H1 (cell line): ENCODE measurements around the gene KRT8. TPM values are rescaled to one million over a fixed set of nuclear protein-coding genes. Genes with fewer than 3 reads are reported as not detected.

Experiments used
- CTCF ChIA-PET: fragments of 300-600 bp; sonication (Branson Sonifier 250); formaldehyde crosslinking; loops from one replicate; lab custom pipeline; 2021; ENCODE audit not compliant: partially characterized antibody; lab: Charles Lee
- POLR2A ChIA-PET: fragments of 300-600 bp; sonication (Branson Sonifier 250); formaldehyde crosslinking; loops from one replicate; lab custom pipeline; 2021; ENCODE audit warnings: inconsistent platforms; ENCODE audit not compliant: partially characterized antibody; lab: Charles Lee
- DNase-seq, 2 experiments: peaks; one replicate each; pipeline versions ENCODE4 v3.0.0 to v3.0.0-alpha.2; 2010 to 2022; ENCODE audit warnings: low spot score in 2 of 2, low read depth in 1 of 2, mixed read lengths in 1 of 2
- FAIRE-seq: peaks from 2 replicates; lab custom pipeline; 2011; peaks lifted over from hg19 to GRCh38; lab: Jason Lieb, UNC
- H2AFZ ChIP-seq: 2 replicates; pipeline ENCODE4 v1.8.1; 2012; ENCODE audit warnings: low read length, inconsistent platforms
- H2AK5ac ChIP-seq: 2 replicates; pipeline ENCODE4 v1.6.1; 2013; ENCODE audit warnings: low read depth, low read length
- H2BK120ac ChIP-seq: replicated peaks from 2 replicates; pipeline ENCODE3; 2013; ENCODE audit warnings: low read depth, low read length, inconsistent platforms
- H2BK12ac ChIP-seq: 2 replicates; pipeline ENCODE4 v1.6.1; 2013; ENCODE audit warnings: low read depth, low read length
- H2BK15ac ChIP-seq: 2 replicates; pipeline ENCODE4 v1.6.1; 2013; ENCODE audit warnings: low read length
- H2BK20ac ChIP-seq: 2 replicates; pipeline ENCODE4 v1.6.1; 2013; ENCODE audit warnings: low read length
- H2BK5ac ChIP-seq: 2 replicates; pipeline ENCODE4 v1.6.1; 2013; ENCODE audit warnings: low read depth, low read length
- H3K14ac ChIP-seq: 2 replicates; pipeline ENCODE4 v1.6.1; 2013; ENCODE audit warnings: inconsistent platforms; ENCODE audit not compliant: insufficient read length
- H3K18ac ChIP-seq: 2 replicates; pipeline ENCODE4 v1.6.1; 2013; ENCODE audit warnings: low read length; ENCODE audit errors: extremely low read depth
- H3K23ac ChIP-seq: 2 replicates; pipeline ENCODE4 v1.6.1; 2013; ENCODE audit warnings: inconsistent platforms; ENCODE audit not compliant: insufficient read length
- H3K23me2 ChIP-seq: 2 replicates; pipeline ENCODE4 v1.6.1; 2013; ENCODE audit warnings: low read depth, low read length
- H3K27ac ChIP-seq: 2 replicates; pipeline ENCODE4 v1.6.1; 2011; ENCODE audit warnings: low read depth, low read length, inconsistent platforms
- H3K27me3 ChIP-seq, 4 experiments: replicated peaks in 1 of 4; 1 replicate in 1 of 4; 2 replicates in 3 of 4; pipeline versions ENCODE4 v1.6.1 to v1.8.1; 2011 to 2013; ENCODE audit warnings: low read length in 3 of 4, mild to moderate bottlenecking in 3 of 4, inconsistent platforms in 2 of 4, mixed read lengths in 2 of 4, moderate library complexity in 1 of 4; ENCODE audit not compliant: control insufficient read depth in 3 of 4, insufficient read depth in 3 of 4; ENCODE audit errors: extremely low read depth in 1 of 4
- H3K36me3 ChIP-seq, 4 experiments: 2 replicates each; pipeline versions ENCODE4 v1.6.1 to v1.8.1; 2011 to 2013; ENCODE audit warnings: mild to moderate bottlenecking in 4 of 4, low read length in 3 of 4, moderate library complexity in 2 of 4, control low read depth in 1 of 4, inconsistent platforms in 1 of 4; ENCODE audit not compliant: insufficient read depth in 4 of 4, control insufficient read depth in 2 of 4
- H3K4ac ChIP-seq: replicated peaks from 2 replicates; pipeline ENCODE3; 2013; ENCODE audit warnings: low read length, low read depth, mixed read lengths, inconsistent platforms; ENCODE audit not compliant: insufficient read length
- H3K4me1 ChIP-seq, 4 experiments: replicated peaks in 1 of 4; 1 replicate in 1 of 4; 2 replicates in 3 of 4; pipeline versions ENCODE4 v1.6.1 to v1.8.1; 2011 to 2013; ENCODE audit warnings: low read length in 3 of 4, inconsistent platforms in 2 of 4, mixed read lengths in 1 of 4; ENCODE audit not compliant: insufficient read depth in 4 of 4, control insufficient read depth in 3 of 4
- H3K4me2 ChIP-seq, 2 experiments: 2 replicates each; pipeline versions ENCODE4 v1.6.1 to v1.8.1; 2011 to 2013; ENCODE audit warnings: low read depth in 2 of 2, low read length in 2 of 2, control low read depth in 1 of 2, inconsistent platforms in 1 of 2, mild to moderate bottlenecking in 1 of 2; ENCODE audit not compliant: insufficient read depth in 1 of 2
- H3K4me3 ChIP-seq, 4 experiments: fragments of 200-600, 300-600 bp in 1 of 4; sonication (generic), shearing (Covaris generic), sonication (Bioruptor Twin) in 1 of 4; 2 replicates each; pipeline versions ENCODE4 v1.5.1 to v1.8.1; 2011 to 2016; ENCODE audit warnings: low read length in 4 of 4, low read depth in 3 of 4, control low read depth in 2 of 4, inconsistent platforms in 2 of 4, mild to moderate bottlenecking in 2 of 4, mixed read lengths in 1 of 4, moderate library complexity in 1 of 4; ENCODE audit not compliant: insufficient read depth in 2 of 4; ENCODE audit errors: extremely low read depth in 1 of 4
- H3K56ac ChIP-seq: replicated peaks from 2 replicates; pipeline ENCODE3; 2013; ENCODE audit warnings: low read depth, mild to moderate bottlenecking, mixed read lengths, low read length, inconsistent platforms; ENCODE audit not compliant: insufficient read length
- H3K79me1 ChIP-seq: 2 replicates; pipeline ENCODE4 v1.6.1; 2013; ENCODE audit warnings: low read depth, low read length, control low read depth
- H3K79me2 ChIP-seq, 2 experiments: 2 replicates each; pipeline versions ENCODE4 v1.6.1 to v1.8.1; 2012 to 2013; ENCODE audit warnings: low read length in 2 of 2, mild to moderate bottlenecking in 2 of 2, inconsistent platforms in 1 of 2; ENCODE audit not compliant: insufficient read depth in 2 of 2, control insufficient read depth in 1 of 2
- H3K9ac ChIP-seq, 4 experiments: replicated peaks in 1 of 4; 1 replicate in 1 of 4; 2 replicates in 3 of 4; pipeline versions ENCODE4 v1.6.1 to v1.8.1; 2011 to 2013; ENCODE audit warnings: low read depth in 3 of 4, low read length in 3 of 4, control low read depth in 2 of 4, mild to moderate bottlenecking in 2 of 4, moderate library complexity in 2 of 4, inconsistent platforms in 1 of 4; ENCODE audit errors: extremely low read depth in 1 of 4
- H3K9me3 ChIP-seq, 2 experiments: 2 replicates each; pipeline versions ENCODE4 v1.6.1 to v1.8.1; 2012 to 2013; ENCODE audit warnings: mild to moderate bottlenecking in 2 of 2, moderate library complexity in 2 of 2, control low read depth in 1 of 2, inconsistent platforms in 1 of 2, low read depth in 1 of 2, low read length in 1 of 2, mixed read lengths in 1 of 2; ENCODE audit not compliant: insufficient read depth in 2 of 2
- H4K20me1 ChIP-seq, 2 experiments: replicated peaks in 1 of 2; 2 replicates each; pipeline versions ENCODE3 to v1.8.1; 2011 to 2013; ENCODE audit warnings: inconsistent platforms in 2 of 2, low read length in 2 of 2, mild to moderate bottlenecking in 1 of 2; ENCODE audit not compliant: insufficient read depth in 2 of 2, control insufficient read depth in 1 of 2
- H4K5ac ChIP-seq: 2 replicates; pipeline ENCODE4 v1.6.1; 2013; ENCODE audit warnings: low read length, low read depth, mixed read lengths, inconsistent platforms; ENCODE audit not compliant: insufficient read length
- H4K8ac ChIP-seq: 2 replicates; pipeline ENCODE4 v1.8.0; 2013; ENCODE audit warnings: mild to moderate bottlenecking, moderate library complexity, low read length, inconsistent platforms; ENCODE audit not compliant: insufficient read depth; ENCODE audit errors: extremely low read depth
- H4K91ac ChIP-seq: replicated peaks from 2 replicates; pipeline ENCODE3; 2013; ENCODE audit warnings: low read length, mixed read lengths, inconsistent platforms; ENCODE audit not compliant: insufficient read length
- SP4 ChIP-seq: IDR thresholded peaks from 2 replicates; pipeline ENCODE4 v1.6.1; 2012; ENCODE audit warnings: low read length, inconsistent platforms
- TAF7 ChIP-seq: optimal IDR thresholded peaks from 2 replicates; pipeline ENCODE3; 2011; ENCODE audit warnings: low read depth, mild to moderate bottlenecking, inconsistent platforms, low read length, moderate library complexity, borderline replicate concordance
- WGBS, 2 experiments: shearing (Covaris generic) in 1 of 2; methylation state at CpG; one replicate each; pipeline versions ENCODE4 v1.1.6 to v1.1.7; 2013 to 2015; ENCODE audit warnings: low lambda C conversion rate in 2 of 2, mixed read lengths in 2 of 2, inconsistent platforms in 1 of 2, low coverage in 1 of 2, missing lambda C conversion rate in 1 of 2; ENCODE audit not compliant: insufficient replicate concordance in 2 of 2, insufficient coverage in 1 of 2, insufficient read length in 1 of 2; ENCODE audit errors: extremely low coverage in 1 of 2, missing lambda C conversion rate in 1 of 2; 5-methylcytosine and 5-hydroxymethylcytosine counted together
- polyA plus RNA-seq, 7 experiments: library from polyadenylated mRNA; depleted of rRNA in 3 of 7; stranded (reverse) in 5 of 7; unstranded in 2 of 7; fragments of >200 nt in 5 of 7; fragments of 200-250 nt in 2 of 7; gene quantifications; 1 replicate in 5 of 7; 2 replicates in 1 of 7; 4 replicates in 1 of 7; pipeline versions ENCODE4 v1.2.1 to v1.2.3, GENCODE V29; 2011 to 2013; ENCODE audit warnings: missing spikeins in 2 of 7, mixed read lengths in 2 of 7
- total RNA-seq: library from RNA; stranded (reverse); fragmentation: NEBNext Ultra II Directional; extraction: Animal tissue kit (Norgen Biotek cat#: 25700); gene quantifications from 2 replicates; pipeline ENCODE4 v1.2.1, GENCODE V29; 2021

Gene KRT8
- total and polyA plus RNA-seq, 2 of the 8 experiments (the other 6 are each of a cell fraction or from before 2014, with no cell fraction given), result 280 to 290 TPM

- Histone ChIP-seq H3K9me3 (no peaks in the 10 kb centered on the region), H3K18ac (no peak overlapping the region), H3K56ac (no peak overlapping the region), H2BK5ac (no peak overlapping the region), H3K79me1 (no peaks in the 10 kb centered on the region), H2BK15ac (no peak overlapping the region), H3K79me2 (no peaks in the 10 kb centered on the region), H3K9ac (no peak overlapping the region), H4K20me1 (no peaks in the 10 kb centered on the region), H2BK20ac (no peak overlapping the region), H2BK120ac (no peak overlapping the region), H2AFZ (no peak overlapping the region), H3K23me2 (no peaks in the 10 kb centered on the region), H3K27ac (no peak overlapping the region), H3K4me2 (no peak overlapping the region), H3K4me1 (peaks cover 0 to 2% (median 0%) of the 10 kb centered on the region in 4 experiments; a peak in 1 of 7 replicates), H2AK5ac (no peak overlapping the region), H3K27me3 (no peaks in the 10 kb centered on the region; a peak in 1 of 7 replicates), H2BK12ac (no peak overlapping the region), H4K8ac (no peak overlapping the region), H3K36me3 (no peaks in the 10 kb centered on the region), H3K14ac (no peak overlapping the region), H3K4ac (no peak overlapping the region), H3K23ac (no peak overlapping the region), H4K5ac (no peak overlapping the region), H3K4me3 (no peak overlapping the region), H4K91ac (no peak overlapping the region)
- DNase-seq, result no peak
- WGBS, 2 experiments, result 90% methylated on average over 3 of the region's 3 CpGs; no CpG with 5 or more reads in 1 of the 2 experiments
- ChIA-PET POLR2A (no interaction called here), CTCF (interaction anchor here (0.9 to 1.3 kb wide), 4 partner anchors 9 to 21 kb away, joined by 3 to 5 read pairs (median 4); no protein-coding TSS in a partner anchor)
- no peak for FAIRE-seq
- TF ChIP-seq TAF7, result no peak
- TF ChIP-seq SP4, result no peak
Measured at GRCh38 chr12:52856787-52857186, 48.1 kb downstream of the KRT8 start.
